GM23338 (cell line): ENCODE data around the gene DSG2. TPM values are rescaled to one million over a fixed set of nuclear protein-coding genes. Genes with fewer than 3 reads are reported as not detected.

ENCODE experiments used
- ATAC-seq: fragments of 200-7000 bp; cut with Tn5 transposase; 3 replicates; pipeline ENCODE4 v1.9.1; 2020
- DNase-seq: peaks from one replicate; pipeline ENCODE4 v3.0.0-alpha.2; 2015; ENCODE audit warnings: low spot score
- H2AFZ ChIP-seq: fragments of 200-600 bp; sonication (generic); 2 replicates; pipeline ENCODE4 v1.8.0; 2016; ENCODE audit warnings: antibody characterized with exemption, mild to moderate bottlenecking, moderate library complexity
- H3F3A ChIP-seq: fragments of 200-600 bp; sonication (generic); replicated peaks from 2 replicates; pipeline ENCODE4 v1.8.0; 2017; ENCODE audit warnings: antibody characterized with exemption, mixed run types, low read depth
- H3K27ac ChIP-seq: fragments of 200-600 bp; sonication (generic); 2 replicates; pipeline ENCODE4 v1.6.1; 2016; ENCODE audit warnings: low read depth
- H3K27me3 ChIP-seq: fragments of 200-600 bp; sonication (generic); 2 replicates; pipeline ENCODE4 v1.8.0; 2016; ENCODE audit warnings: mild to moderate bottlenecking, mixed run types, moderate library complexity; ENCODE audit not compliant: insufficient read depth
- H3K36me3 ChIP-seq: fragments of 200-600 bp; sonication (generic); 2 replicates; pipeline ENCODE4 v1.8.0; 2016; ENCODE audit warnings: mild to moderate bottlenecking; ENCODE audit not compliant: insufficient read depth
- H3K4me1 ChIP-seq: fragments of 200-600 bp; sonication (generic); 2 replicates; pipeline ENCODE4 v1.8.0; 2016; ENCODE audit warnings: mild to moderate bottlenecking, moderate library complexity; ENCODE audit not compliant: insufficient read depth
- H3K4me2 ChIP-seq: fragments of 200-600 bp; sonication (generic); 2 replicates; pipeline ENCODE4 v1.7.1; 2017; ENCODE audit warnings: mixed run types
- H3K4me3 ChIP-seq: fragments of 200-600 bp; sonication (generic); 2 replicates; pipeline ENCODE4 v1.6.1; 2016; ENCODE audit warnings: mixed run types
- H3K79me2 ChIP-seq: fragments of 200-600 bp; sonication (generic); replicated peaks from 2 replicates; pipeline ENCODE4 v1.8.0; 2017; ENCODE audit warnings: mild to moderate bottlenecking; ENCODE audit not compliant: insufficient read depth
- H3K9me2 ChIP-seq: fragments of 200-600 bp; sonication (generic); 2 replicates; pipeline ENCODE4 v1.8.0; 2017; ENCODE audit not compliant: insufficient read depth
- H4K20me1 ChIP-seq: fragments of 200-600 bp; sonication (generic); replicated peaks from 2 replicates; pipeline ENCODE4 v1.8.0; 2017; ENCODE audit warnings: mild to moderate bottlenecking; ENCODE audit not compliant: insufficient read depth
- H3K27ac Mint-ChIP-seq: 2 replicates; pipeline ENCODE4 v1.8.0; 2020; ENCODE audit warnings: inconsistent platforms, mild to moderate bottlenecking, moderate library complexity, mixed read lengths
- H3K27me3 Mint-ChIP-seq: 3 replicates; pipeline ENCODE4 v1.8.0; 2022; ENCODE audit warnings: low read depth, mild to moderate bottlenecking, moderate library complexity, mixed read lengths, inconsistent platforms; ENCODE audit not compliant: insufficient read depth, poor library complexity
- H3K36me3 Mint-ChIP-seq: 3 replicates; pipeline ENCODE4 v1.8.0; 2021; ENCODE audit warnings: low read depth, mild to moderate bottlenecking, inconsistent platforms, moderate library complexity, mixed read lengths
- H3K4me1 Mint-ChIP-seq: 3 replicates; pipeline ENCODE4 v1.8.0; 2020; ENCODE audit warnings: mild to moderate bottlenecking, inconsistent platforms, mixed read lengths
- H3K4me3 Mint-ChIP-seq: 3 replicates; pipeline ENCODE4 v1.8.0; 2021; ENCODE audit warnings: moderate library complexity, mild to moderate bottlenecking, inconsistent platforms, mixed read lengths
- H3K9me3 Mint-ChIP-seq: 3 replicates; pipeline ENCODE4 v1.8.0; 2020; ENCODE audit warnings: moderate library complexity, mild to moderate bottlenecking, inconsistent platforms, mixed read lengths
- CREB1 ChIP-seq: fragments of 250-450 bp; sonication (Bioruptor Pico); IDR thresholded peaks from 2 replicates; pipeline ENCODE4 v1.5.0; 2020; ENCODE audit warnings: low read depth, mild to moderate bottlenecking, moderate library complexity
- CTCF ChIP-seq, 2 experiments: fragments of 200-600 bp in 1 of 2; sonication (generic) in 1 of 2; conservative IDR thresholded peaks; 2 replicates each; pipeline versions ENCODE4 v1.5.1 to v1.6.1; 2016 to 2017; ENCODE audit warnings: antibody characterized with exemption in 2 of 2, low read depth in 2 of 2, mild to moderate bottlenecking in 2 of 2, moderate library complexity in 1 of 2
- ETS1 ChIP-seq: IDR thresholded peaks from 2 replicates; pipeline ENCODE4 v1.6.1; 2016; ENCODE audit warnings: antibody characterized with exemption
- EZH2 ChIP-seq: fragments of 200-600 bp; sonication (generic); IDR thresholded peaks from one replicate; pipeline ENCODE4 v1.8.0; 2017; ENCODE audit warnings: antibody characterized with exemption, mild to moderate bottlenecking, low read depth; ENCODE audit not compliant: unreplicated experiment
- EZH2phosphoT487 ChIP-seq: fragments of 200-600 bp; sonication (generic); IDR thresholded peaks from one replicate; pipeline ENCODE4 v1.8.1; 2018; ENCODE audit warnings: antibody characterized with exemption; ENCODE audit not compliant: unreplicated experiment
- JUNB ChIP-seq: IDR thresholded peaks from one replicate; pipeline ENCODE4 v1.6.1; 2016; ENCODE audit warnings: antibody characterized with exemption; ENCODE audit not compliant: unreplicated experiment
- NANOG ChIP-seq: IDR thresholded peaks from 2 replicates; pipeline ENCODE4 v1.6.1; 2016; ENCODE audit warnings: antibody characterized with exemption, borderline replicate concordance
- POLR2AphosphoS5 ChIP-seq: IDR thresholded peaks from 2 replicates; pipeline ENCODE4 v1.6.1; 2016; ENCODE audit warnings: antibody characterized with exemption, low read depth
- REST ChIP-seq: IDR thresholded peaks from one replicate; pipeline ENCODE4 v1.6.1; 2018; ENCODE audit warnings: antibody characterized with exemption; ENCODE audit not compliant: unreplicated experiment
- STAT1 ChIP-seq: IDR thresholded peaks from one replicate; pipeline ENCODE4 v1.6.1; 2016; ENCODE audit warnings: antibody characterized with exemption; ENCODE audit not compliant: unreplicated experiment
- ZNF114 ChIP-seq: fragments of 250-450 bp; sonication (Bioruptor Pico); IDR thresholded peaks from 2 replicates; pipeline ENCODE4 v1.5.0; 2020; ENCODE audit warnings: mild to moderate bottlenecking, moderate library complexity
- ZNF331 ChIP-seq: fragments of 250-450 bp; sonication (Bioruptor Pico); IDR thresholded peaks from 2 replicates; pipeline ENCODE4 v1.5.0; 2020; ENCODE audit warnings: low read depth, mild to moderate bottlenecking, moderate library complexity
- ZNF462 ChIP-seq: fragments of 250-450 bp; sonication (Bioruptor Pico); IDR thresholded peaks from 2 replicates; pipeline ENCODE4 v1.5.0; 2020; ENCODE audit warnings: mild to moderate bottlenecking, moderate library complexity
- polyA plus RNA-seq: library from polyadenylated mRNA; unstranded; fragments of >200 nt; fragmentation: Nextera tagmentation; extraction: Ambion mirVana; gene quantifications from 2 replicates; pipeline ENCODE4 v1.2.1, GENCODE V29; 2016
- total RNA-seq: library from RNA; depleted of rRNA; stranded (reverse); fragments of >200 nt; shearing (Covaris generic); gene quantifications from 2 replicates; pipeline ENCODE4 v1.2.3, GENCODE V29; 2014

DSG2 gene
- total and polyA plus RNA-seq, 2 experiments from 2014 or later, result 44.7 to 144 TPM

- DNase-seq (no peak), ATAC-seq (no peak)
- H3K4me3 ChIP-seq, result no peak overlapping the region
- H2AFZ ChIP-seq, result no peak overlapping the region
- H3K4me1 ChIP-seq, result peaks cover 17% of the 10 kb centered on the region
- H3K36me3 ChIP-seq, result no peaks in the 10 kb centered on the region
- TF ChIP-seq ZNF331 (CRISPR knock-in tag), result no peak
- no peak for TF ChIP-seq JUNB
- no peak for TF ChIP-seq POLR2AphosphoS5
- TF ChIP-seq CREB1 (CRISPR knock-in tag), result no peak
- TF ChIP-seq ZNF462 (CRISPR knock-in tag), result no peak
- TF ChIP-seq REST, result no peak
- TF ChIP-seq EZH2phosphoT487, result no peak
- no peak for TF ChIP-seq STAT1
- no peak for TF ChIP-seq ETS1
- TF ChIP-seq ZNF114 (CRISPR knock-in tag), result no peak
- TF ChIP-seq CTCF (conservative IDR thresholded peaks at IDR 0.05; ENCODE audit: low read depth in 2 of 2), result no peak
- no peak for TF ChIP-seq NANOG
- TF ChIP-seq EZH2, result no peak
- Mint-ChIP-seq H3K27ac (no peak overlapping the region), H3K9me3 (peaks cover 10% of the 10 kb centered on the region; the same call in 2 of the 3 replicates), H3K4me3 (no peak overlapping the region), H3K27me3 (no peaks in the 10 kb centered on the region), H3K36me3 (peaks cover 16% of the 10 kb centered on the region), H3K4me1 (peaks cover 14% of the 10 kb centered on the region; the same call in 2 of the 3 replicates)
- H3K4me2 ChIP-seq, result no peak overlapping the region
- peak overlapping the region; percentile 18; the same call in 1 of the 2 replicates for H3K27ac ChIP-seq
- H4K20me1 ChIP-seq, result peaks cover 46% of the 10 kb centered on the region
- no peaks in the 10 kb centered on the region for H3F3A ChIP-seq
- H3K27me3 ChIP-seq, result no peaks in the 10 kb centered on the region
- H3K9me2 ChIP-seq, result no peaks in the 10 kb centered on the region
- peaks cover 100% of the 10 kb centered on the region for H3K79me2 ChIP-seq
These were observed 6.6 kb downstream of the DSG2 start for GRCh38 chr18:31504455-31505147.
